BJ (cell line): ENCODE data around the gene MTHFD1L. TPM values are rescaled to one million over a fixed set of nuclear protein-coding genes. Genes with fewer than 3 reads are reported as not detected.
"Not testable (repeated sequence)": the region's sequence is repeated elsewhere in the genome, so short reads cannot be mapped to it uniquely, and the experiment has no call there.

Experiments
- CTCF ChIA-PET: fragments of 350-600 bp; formaldehyde crosslinking; extraction: SDS; loops from one replicate; lab custom pipeline; 2021; ENCODE audit warnings: antibody characterized with exemption, inconsistent platforms; lab: Yijun Ruan, JAX
- POLR2A ChIA-PET: fragments of 300-600 bp; sonication (Branson Sonifier 250); formaldehyde crosslinking; extraction: SDS; loops from one replicate; lab custom pipeline; 2021; ENCODE audit warnings: antibody characterized with exemption; lab: Charles Lee
- DNase-seq: peaks from one replicate; pipeline ENCODE4 v3.0.0-alpha.2; 2011; ENCODE audit warnings: low read depth
- H3K27me3 ChIP-seq: 2 replicates; pipeline ENCODE4 v1.6.0; 2011; ENCODE audit warnings: low read length; ENCODE audit not compliant: control insufficient read depth, insufficient read depth
- H3K36me3 ChIP-seq: 2 replicates; pipeline ENCODE4 v1.5.1; 2011; ENCODE audit warnings: low read length; ENCODE audit not compliant: control insufficient read depth, insufficient read depth
- H3K4me3 ChIP-seq: 2 replicates; pipeline ENCODE4 v1.5.1; 2011; ENCODE audit warnings: low read depth, mild to moderate bottlenecking, control low read depth, low read length
- CTCF ChIP-seq: IDR thresholded peaks from 2 replicates; pipeline ENCODE4 v1.5.1; 2011; ENCODE audit warnings: low read depth, mild to moderate bottlenecking, control low read depth, inconsistent platforms, low read length, moderate library complexity; ENCODE audit not compliant: insufficient read depth
- polyA minus RNA-seq: library from RNA; depleted of rRNA, polyadenylated mRNA; stranded (reverse); fragments of >200 nt; gene quantifications from 2 replicates; pipeline ENCODE4 v1.2.3, GENCODE V29; 2011; rRNA and poly(A)+ RNA removed
- polyA plus RNA-seq: library from polyadenylated mRNA; depleted of rRNA; stranded (reverse); fragments of >200 nt; gene quantifications from 2 replicates; pipeline ENCODE4 v1.2.3, GENCODE V29; 2011; rRNA removed

The MTHFD1L gene
- polyA plus RNA-seq (58.9 and 70.7 TPM in 2 replicates), polyA minus RNA-seq (54.6 and 55.8 TPM in 2 replicates)

DNA sequence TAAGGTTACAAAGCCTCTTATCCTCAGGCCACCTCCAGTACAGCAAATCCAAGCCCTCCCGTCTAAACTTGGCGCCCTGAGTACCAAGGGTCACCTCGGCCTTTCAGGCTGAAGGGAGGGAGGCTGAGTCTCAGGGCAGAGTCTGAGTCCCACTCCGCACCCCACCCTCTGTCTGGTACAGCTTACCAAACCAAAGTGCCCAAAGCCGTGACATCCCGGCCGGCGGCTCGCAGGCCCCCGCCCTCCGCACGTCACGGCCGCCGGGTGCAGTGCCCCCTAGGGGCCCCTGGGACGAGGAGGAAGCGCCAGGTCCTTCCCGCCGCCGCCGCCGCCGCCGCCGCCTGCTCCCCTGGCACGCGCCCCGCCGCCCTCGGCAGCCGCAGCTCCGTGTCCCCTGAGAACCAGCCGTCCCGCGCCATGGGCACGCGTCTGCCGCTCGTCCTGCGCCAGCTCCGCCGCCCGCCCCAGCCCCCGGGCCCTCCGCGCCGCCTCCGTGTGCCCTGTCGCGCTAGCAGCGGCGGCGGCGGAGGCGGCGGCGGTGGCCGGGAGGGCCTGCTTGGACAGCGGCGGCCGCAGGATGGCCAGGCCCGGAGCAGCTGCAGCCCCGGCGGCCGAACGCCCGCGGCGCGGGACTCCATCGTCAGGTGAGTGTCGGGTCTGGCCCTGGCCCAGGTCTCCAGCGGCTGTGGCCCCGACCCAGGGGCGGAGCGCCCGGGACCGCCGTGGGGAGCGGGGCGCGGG is at the start of gene MTHFD1L:
Gene MTHFD1L (plus strand): TSS at position 297 of the 741 bp plus-strand sequence. CDS start 121 bp downstream, at position 418.
- CTCF ChIA-PET, result interaction anchor here (0.6 to 2.5 kb wide), 9 partner anchors 9 to 1708 kb away, joined by 3 to 10 read pairs (median 5); no protein-coding TSS in a partner anchor
- Histone ChIP-seq H3K4me3 (peak within 1 kb of the TSS; percentile 83), H3K27me3 (no peaks in the 10 kb centered on the region), H3K36me3 (no peaks in the 10 kb centered on the region)
- peak; percentile 45 for DNase-seq
- peak; percentile 50 for TF ChIP-seq CTCF
- POLR2A ChIA-PET, result interaction anchor here (0.6 to 2.0 kb wide), 2 partner anchors 17 to 786 kb away, joined by 5 to 11 read pairs; no protein-coding TSS in a partner anchor

DNA sequence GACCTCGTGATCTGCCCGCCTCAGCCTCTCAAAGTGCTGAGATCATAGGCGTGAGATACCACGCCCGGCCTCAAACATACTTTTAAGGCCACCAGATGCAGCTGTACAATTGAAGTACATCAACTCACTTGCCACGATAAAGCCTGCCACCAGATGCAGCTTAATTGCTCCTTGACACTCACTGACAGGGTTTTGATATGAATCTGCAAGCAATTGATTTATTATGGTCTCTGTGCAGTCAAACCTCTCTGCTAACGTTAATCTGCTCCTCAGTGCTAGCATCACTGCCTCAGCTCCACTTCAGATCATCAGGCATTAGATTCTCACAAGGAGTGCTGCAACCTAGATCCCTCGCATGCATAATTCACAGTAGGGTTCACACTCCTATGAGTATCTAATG is 48.9 kb upstream of the MTHFD1L start:
- H3K27me3 ChIP-seq, DNase-seq, H3K4me3 ChIP-seq, H3K36me3 ChIP-seq, POLR2A ChIA-PET: not testable (repeated sequence)
- CTCF ChIA-PET, result interaction anchor here (0.6 to 6.3 kb wide), 10 partner anchors 13 to 520 kb away, joined by 3 to 135 read pairs (median 9); partner anchors contain the start of gene MTHFD1L

- H3K27me3 ChIP-seq, result no peaks in the 10 kb centered on the region
- TF ChIP-seq CTCF, result no peak
- ChIA-PET POLR2A (no interaction called here), CTCF (interaction anchor here (1.0 to 1.1 kb wide), 2 partner anchors 405 to 512 kb away, joined by 3 to 6 read pairs; no protein-coding TSS in a partner anchor)
- no peaks in the 10 kb centered on the region for H3K36me3 ChIP-seq
- no peak overlapping the region for H3K4me3 ChIP-seq
- no peak for DNase-seq
These were observed 42.6 kb upstream of the MTHFD1L start for GRCh38 chr6:150822932-150823331.

- Histone ChIP-seq H3K27me3 (no peaks in the 10 kb centered on the region), H3K4me3 (no peak overlapping the region), H3K36me3 (no peaks in the 10 kb centered on the region)
- ChIA-PET CTCF (interaction anchor here (2.1 kb wide), 1 partner anchor 9 kb away, joined by 11 read pairs; no protein-coding TSS in a partner anchor), POLR2A (no interaction called here)
- no peak for TF ChIP-seq CTCF
- no peak for DNase-seq
These were observed 38.7 kb upstream of the MTHFD1L start for GRCh38 chr6:150826788-150827187.

DNA sequence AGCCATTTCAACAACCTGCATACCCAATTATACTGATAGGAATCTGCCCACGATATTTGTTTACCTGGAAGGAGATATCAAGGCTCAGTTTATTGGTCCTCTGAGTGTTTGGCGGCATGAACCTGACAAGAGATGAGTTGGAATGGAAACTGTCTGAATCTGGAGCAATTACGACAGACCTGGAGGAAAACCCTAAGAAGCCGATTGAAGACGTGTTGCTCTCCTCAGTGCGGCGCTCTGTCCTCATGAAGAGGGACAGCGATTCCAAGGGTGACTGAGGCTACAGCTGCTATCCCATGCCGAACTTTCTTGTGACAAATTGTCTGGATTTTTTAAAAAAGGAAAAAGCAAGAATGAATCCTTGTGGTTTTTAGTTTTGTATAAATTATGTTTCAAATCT is 37.4 kb upstream of the MTHFD1L start:
- POLR2A ChIA-PET, H3K27me3 ChIP-seq, DNase-seq, H3K36me3 ChIP-seq, H3K4me3 ChIP-seq: not testable (repeated sequence)
- CTCF ChIA-PET, result interaction anchor here (2.1 kb wide), 1 partner anchor 10 kb away, joined by 11 read pairs; no protein-coding TSS in a partner anchor
